ENCODE results near the gene PCDHA1.
A peak's percentile ranks its signal among the peaks of the same experiment; 100 is the strongest.
"Not testable (repeated sequence)": the region's sequence is repeated elsewhere in the genome, so short reads cannot be mapped to it uniquely, and the experiment has no call there.

PCDHA1 gene

GRCh38 chr5:140795259-140795641, 9.3 kb downstream of the PCDHA1 start:
- Histone ChIP-seq H3K9ac (ENCODE audit: low read depth, low read length) (no peak overlapping the region), H3K4me1 (ENCODE audit: control insufficient read depth, insufficient read depth, low read length) (no peaks in the 10 kb centered on the region), H3K9me3 (replicated peaks; ENCODE audit: low read length) (no peaks in the 10 kb centered on the region), H3K4me3 (ENCODE audit: low read length) (no peak overlapping the region), H3K4me2 (ENCODE audit: low read length) (peak overlapping the region; percentile 62), H3K27me3 (ENCODE audit: control insufficient read depth, insufficient read depth, low read length) (no peaks in the 10 kb centered on the region), H3K36me3 (ENCODE audit: insufficient read depth, low read length) (no peaks in the 10 kb centered on the region)

GRCh38 chr5:140796072-140796717, 10.3 kb downstream of the PCDHA1 start:
- not testable (repeated sequence) for H3K9me3 ChIP-seq (replicated peaks; ENCODE audit: low read length); H3K4me3 ChIP-seq (ENCODE audit: low read length); H3K4me2 ChIP-seq (ENCODE audit: low read length); H3K27me3 ChIP-seq (ENCODE audit: control insufficient read depth, insufficient read depth, low read length); H3K9ac ChIP-seq (ENCODE audit: low read depth, low read length); H3K4me1 ChIP-seq (ENCODE audit: control insufficient read depth, insufficient read depth, low read length); H3K36me3 ChIP-seq (ENCODE audit: insufficient read depth, low read length)

GRCh38 chr5:140796718-140797095, 10.8 kb downstream of the PCDHA1 start:
- Histone ChIP-seq H3K9ac (ENCODE audit: low read depth, low read length) (no peak overlapping the region), H3K36me3 (ENCODE audit: insufficient read depth, low read length) (no peaks in the 10 kb centered on the region), H3K27me3 (ENCODE audit: control insufficient read depth, insufficient read depth, low read length) (no peaks in the 10 kb centered on the region), H3K4me2 (ENCODE audit: low read length) (no peak overlapping the region), H3K9me3 (replicated peaks; ENCODE audit: low read length) (no peaks in the 10 kb centered on the region), H3K4me1 (ENCODE audit: control insufficient read depth, insufficient read depth, low read length) (no peaks in the 10 kb centered on the region), H3K4me3 (ENCODE audit: low read length) (no peak overlapping the region)

DNA sequence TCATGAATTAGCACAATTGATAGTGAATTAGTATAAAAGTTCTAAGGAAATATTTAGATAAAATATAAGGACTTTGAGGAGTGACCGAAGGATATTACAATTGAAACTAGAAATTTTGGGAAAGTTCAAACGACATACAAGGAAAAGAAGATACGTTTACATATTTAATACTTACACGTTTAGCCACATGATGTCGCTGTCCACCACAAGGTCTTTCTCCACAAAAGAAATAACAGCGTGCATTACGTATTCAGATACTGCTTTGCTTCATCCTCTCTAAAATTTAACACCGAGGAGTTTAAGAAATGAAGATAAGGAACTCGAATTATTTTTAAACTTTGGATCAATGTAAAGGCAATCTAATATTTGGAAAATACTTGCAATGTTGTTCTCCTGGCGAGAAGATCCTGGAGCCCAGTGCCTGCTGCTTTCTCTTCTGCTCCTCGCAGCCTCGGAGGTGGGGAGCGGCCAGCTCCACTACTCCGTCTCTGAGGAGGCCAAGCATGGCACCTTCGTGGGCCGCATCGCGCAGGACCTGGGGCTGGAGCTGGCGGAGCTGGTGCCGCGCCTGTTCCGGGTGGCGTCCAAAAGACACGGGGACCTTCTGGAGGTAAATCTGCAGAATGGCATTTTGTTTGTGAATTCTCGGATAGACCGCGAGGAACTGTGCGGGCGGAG, 15.0 kb downstream of the PCDHA1 start, which contains the start of gene PCDHA3:
TSS of gene PCDHA3 (plus strand) at position 242 of the 678 bp plus-strand sequence.
- Histone ChIP-seq H3K4me3 (ENCODE audit: low read length) (peak within 1 kb of the TSS; percentile 51), H3K4me2 (ENCODE audit: low read length) (peak within 1 kb of the TSS; percentile 69), H3K9ac (ENCODE audit: low read depth, low read length) (no peak within 1 kb of the TSS), H3K9me3 (replicated peaks; ENCODE audit: low read length) (no peaks in the 10 kb centered on the region), H3K36me3 (ENCODE audit: insufficient read depth, low read length) (no peaks in the 10 kb centered on the region), H3K4me1 (ENCODE audit: control insufficient read depth, insufficient read depth, low read length) (no peaks in the 10 kb centered on the region), H3K27me3 (ENCODE audit: control insufficient read depth, insufficient read depth, low read length) (no peaks in the 10 kb centered on the region)

GRCh38 chr5:140801494-140801841, 15.5 kb downstream of the PCDHA1 start:
- no peaks in the 10 kb centered on the region for H3K27me3 ChIP-seq (ENCODE audit: control insufficient read depth, insufficient read depth, low read length)
- no peaks in the 10 kb centered on the region for H3K9me3 ChIP-seq (replicated peaks; ENCODE audit: low read length)
- peak overlapping the region; percentile 69 for H3K4me2 ChIP-seq (ENCODE audit: low read length)
- no peaks in the 10 kb centered on the region for H3K36me3 ChIP-seq (ENCODE audit: insufficient read depth, low read length)
- no peaks in the 10 kb centered on the region for H3K4me1 ChIP-seq (ENCODE audit: control insufficient read depth, insufficient read depth, low read length)
- no peak overlapping the region for H3K9ac ChIP-seq (ENCODE audit: low read depth, low read length)
- H3K4me3 ChIP-seq (ENCODE audit: low read length) = peak overlapping the region; percentile 51

GRCh38 chr5:140802381-140802780, 16.4 kb downstream of the PCDHA1 start:
- H3K9ac ChIP-seq (ENCODE audit: low read depth, low read length); H3K4me3 ChIP-seq (ENCODE audit: low read length); H3K9me3 ChIP-seq (replicated peaks; ENCODE audit: low read length); H3K36me3 ChIP-seq (ENCODE audit: insufficient read depth, low read length); H3K4me1 ChIP-seq (ENCODE audit: control insufficient read depth, insufficient read depth, low read length); H3K27me3 ChIP-seq (ENCODE audit: control insufficient read depth, insufficient read depth, low read length); H3K4me2 ChIP-seq (ENCODE audit: low read length): not testable (repeated sequence)

DNA sequence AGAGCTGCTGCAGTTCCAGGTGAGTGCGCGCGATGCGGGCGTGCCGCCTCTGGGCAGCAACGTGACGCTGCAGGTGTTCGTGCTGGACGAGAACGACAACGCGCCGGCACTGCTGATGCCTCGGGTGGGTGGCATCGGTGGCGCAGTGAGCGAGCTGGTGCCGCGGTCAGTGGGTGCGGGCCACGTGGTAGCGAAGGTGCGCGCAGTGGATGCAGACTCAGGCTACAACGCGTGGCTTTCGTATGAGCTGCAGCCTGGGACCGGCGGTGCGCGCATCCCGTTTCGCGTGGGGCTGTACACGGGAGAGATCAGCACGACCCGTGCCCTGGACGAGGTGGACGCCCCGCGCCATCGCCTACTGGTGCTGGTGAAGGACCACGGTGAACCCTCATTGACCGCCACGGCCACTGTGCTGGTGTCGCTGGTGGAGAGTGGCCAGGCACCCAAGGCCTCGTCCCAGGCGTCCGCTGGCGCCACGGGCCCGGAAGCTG, 16.9 kb downstream of the PCDHA1 start:
- Histone ChIP-seq H3K36me3 (ENCODE audit: insufficient read depth, low read length) (no peaks in the 10 kb centered on the region), H3K27me3 (ENCODE audit: control insufficient read depth, insufficient read depth, low read length) (no peaks in the 10 kb centered on the region), H3K9ac (ENCODE audit: low read depth, low read length) (no peak overlapping the region), H3K4me2 (ENCODE audit: low read length) (no peak overlapping the region), H3K4me1 (ENCODE audit: control insufficient read depth, insufficient read depth, low read length) (no peaks in the 10 kb centered on the region), H3K9me3 (replicated peaks; ENCODE audit: low read length) (peaks cover 6% of the 10 kb centered on the region), H3K4me3 (ENCODE audit: low read length) (no peak overlapping the region)

DNA sequence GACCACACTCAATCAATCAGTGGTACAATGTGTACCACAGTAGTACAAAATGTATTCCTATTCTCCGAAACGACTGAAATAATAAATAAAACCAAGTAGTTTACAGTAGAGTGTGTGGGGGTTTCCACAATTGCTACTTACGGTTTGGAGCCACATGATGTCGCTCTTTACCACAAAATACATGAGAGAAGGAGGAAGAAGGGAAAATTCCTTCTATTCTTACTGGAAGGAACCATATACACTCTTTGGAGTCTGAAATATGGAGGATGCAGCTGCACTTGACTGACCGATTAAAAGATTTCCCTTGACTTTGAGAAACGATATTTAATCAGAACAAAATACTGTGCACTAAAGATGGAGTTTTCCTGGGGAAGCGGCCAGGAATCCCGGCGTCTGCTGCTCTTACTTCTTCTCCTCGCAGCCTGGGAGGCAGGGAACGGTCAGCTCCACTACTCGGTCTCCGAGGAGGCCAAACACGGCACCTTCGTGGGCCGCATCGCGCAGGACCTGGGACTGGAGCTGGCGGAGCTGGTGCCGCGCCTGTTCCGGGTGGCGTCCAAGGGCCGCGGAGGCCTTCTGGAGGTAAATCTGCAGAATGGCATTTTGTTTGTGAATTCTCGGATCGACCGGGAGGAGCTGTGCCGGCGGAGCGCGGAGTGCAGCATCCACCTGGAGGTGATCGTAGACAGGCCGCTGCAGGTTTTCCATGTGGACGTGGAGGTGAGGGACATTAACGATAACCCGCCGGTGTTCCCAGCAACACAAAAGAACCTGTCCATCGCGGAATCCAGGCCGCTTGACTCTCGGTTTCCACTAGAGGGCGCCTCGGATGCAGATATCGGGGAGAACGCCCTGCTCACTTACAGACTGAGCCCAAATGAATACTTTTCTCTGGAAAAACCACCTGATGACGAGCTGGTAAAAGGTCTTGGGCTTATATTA, 21.2 kb downstream of the PCDHA1 start, which contains the start of gene PCDHA4:
TSS of gene PCDHA4 (plus strand) at position 235 of the 942 bp plus-strand sequence.
- no peaks in the 10 kb centered on the region for H3K27me3 ChIP-seq (ENCODE audit: control insufficient read depth, insufficient read depth, low read length)
- no peak within 1 kb of the TSS for H3K4me2 ChIP-seq (ENCODE audit: low read length)
- H3K9ac ChIP-seq (ENCODE audit: low read depth, low read length) = peak within 1 kb of the TSS; percentile 35
- peaks cover 6% of the 10 kb centered on the region for H3K9me3 ChIP-seq (replicated peaks; ENCODE audit: low read length)
- H3K4me3 ChIP-seq (ENCODE audit: low read length) = peak within 1 kb of the TSS; percentile 63
- no peaks in the 10 kb centered on the region for H3K36me3 ChIP-seq (ENCODE audit: insufficient read depth, low read length)
- H3K4me1 ChIP-seq (ENCODE audit: control insufficient read depth, insufficient read depth, low read length) = no peaks in the 10 kb centered on the region

DNA sequence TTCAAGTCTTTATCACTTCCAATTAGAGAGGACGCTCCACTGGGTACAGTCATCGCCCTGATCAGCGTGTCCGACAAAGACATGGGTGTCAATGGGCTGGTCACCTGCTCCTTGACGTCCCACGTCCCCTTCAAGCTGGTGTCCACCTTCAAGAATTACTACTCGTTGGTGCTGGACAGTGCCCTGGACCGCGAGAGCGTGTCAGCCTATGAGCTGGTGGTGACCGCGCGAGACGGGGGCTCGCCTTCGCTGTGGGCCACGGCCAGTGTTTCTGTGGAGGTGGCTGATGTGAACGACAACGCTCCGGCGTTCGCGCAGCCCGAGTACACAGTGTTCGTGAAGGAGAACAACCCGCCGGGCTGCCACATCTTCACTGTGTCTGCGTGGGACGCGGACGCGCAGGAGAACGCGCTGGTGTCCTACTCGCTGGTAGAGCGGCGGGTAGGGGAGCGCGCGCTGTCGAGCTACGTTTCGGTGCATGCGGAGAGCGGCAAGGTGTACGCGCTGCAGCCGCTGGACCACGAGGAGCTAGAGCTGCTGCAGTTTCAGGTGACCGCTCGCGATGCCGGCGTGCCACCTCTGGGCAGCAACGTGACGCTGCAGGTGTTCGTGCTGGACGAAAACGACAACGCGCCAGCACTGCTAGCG, 22.4 kb downstream of the PCDHA1 start:
- H3K9me3 ChIP-seq (replicated peaks; ENCODE audit: low read length); H3K9ac ChIP-seq (ENCODE audit: low read depth, low read length): not testable (repeated sequence)

DNA sequence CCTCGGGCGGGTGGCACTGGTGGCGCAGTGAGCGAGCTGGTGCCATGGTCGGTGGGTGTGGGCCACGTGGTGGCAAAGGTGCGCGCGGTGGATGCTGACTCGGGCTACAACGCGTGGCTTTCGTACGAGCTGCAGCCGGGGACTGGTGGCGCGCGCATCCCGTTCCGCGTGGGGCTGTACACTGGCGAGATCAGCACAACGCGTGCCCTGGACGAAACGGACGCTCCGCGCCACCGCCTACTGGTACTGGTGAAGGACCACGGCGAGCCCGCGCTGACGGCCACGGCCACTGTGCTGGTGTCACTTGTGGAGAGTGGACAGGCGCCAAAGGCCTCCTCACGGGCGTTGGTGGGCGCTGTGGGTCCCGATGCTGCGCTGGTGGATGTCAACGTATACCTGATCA, 22.9 kb downstream of the PCDHA1 start:
- peaks cover 6% of the 10 kb centered on the region for H3K9me3 ChIP-seq (replicated peaks; ENCODE audit: low read length)
- H3K4me3 ChIP-seq (ENCODE audit: low read length) = no peak overlapping the region
- H3K4me2 ChIP-seq (ENCODE audit: low read length) = no peak overlapping the region
- H3K27me3 ChIP-seq (ENCODE audit: control insufficient read depth, insufficient read depth, low read length) = no peaks in the 10 kb centered on the region
- H3K9ac ChIP-seq (ENCODE audit: low read depth, low read length) = no peak overlapping the region
- H3K36me3 ChIP-seq (ENCODE audit: insufficient read depth, low read length) = no peaks in the 10 kb centered on the region
- no peaks in the 10 kb centered on the region for H3K4me1 ChIP-seq (ENCODE audit: control insufficient read depth, insufficient read depth, low read length)

More for the DNA sequence above, 22.4 kb downstream of the PCDHA1 start:
- not testable (repeated sequence) for H3K36me3 ChIP-seq (ENCODE audit: insufficient read depth, low read length); H3K4me3 ChIP-seq (ENCODE audit: low read length); H3K27me3 ChIP-seq (ENCODE audit: control insufficient read depth, insufficient read depth, low read length); H3K4me1 ChIP-seq (ENCODE audit: control insufficient read depth, insufficient read depth, low read length); H3K4me2 ChIP-seq (ENCODE audit: low read length)
